Panc1 (cell line): ENCODE measurements around the gene SV2C.

Experiments
- CTCF ChIP-seq: fragments of 450-650 bp; IDR thresholded peaks from 2 replicates; pipeline ENCODE4 v1.5.1; 2017; ENCODE audit warnings: mild to moderate bottlenecking
- POLR2AphosphoS5 ChIP-seq: IDR thresholded peaks from 2 replicates; pipeline ENCODE4 v1.6.1; 2012; ENCODE audit warnings: mild to moderate bottlenecking, low read depth, low read length, moderate library complexity
- REST ChIP-seq, 2 experiments: IDR thresholded peaks; 2 replicates each; pipeline ENCODE4 v1.6.1; 2011 to 2012; ENCODE audit warnings: low read depth in 2 of 2, control low read depth in 1 of 2, low read length in 1 of 2, mild to moderate bottlenecking in 1 of 2, moderate library complexity in 1 of 2; ENCODE audit not compliant: insufficient read depth in 1 of 2

- no peak for TF ChIP-seq CTCF
- no peak for TF ChIP-seq POLR2AphosphoS5
- TF ChIP-seq REST (IDR thresholded peaks at IDR 0.05; ENCODE audit: insufficient read depth in 1 of 2, low read depth in 2 of 2, low read length in 1 of 2), result no peak
Observed at GRCh38 chr5:76236684-76237083, 153.5 kb downstream of the SV2C start.
